ENCODE results near the gene SPO11.

DNA sequence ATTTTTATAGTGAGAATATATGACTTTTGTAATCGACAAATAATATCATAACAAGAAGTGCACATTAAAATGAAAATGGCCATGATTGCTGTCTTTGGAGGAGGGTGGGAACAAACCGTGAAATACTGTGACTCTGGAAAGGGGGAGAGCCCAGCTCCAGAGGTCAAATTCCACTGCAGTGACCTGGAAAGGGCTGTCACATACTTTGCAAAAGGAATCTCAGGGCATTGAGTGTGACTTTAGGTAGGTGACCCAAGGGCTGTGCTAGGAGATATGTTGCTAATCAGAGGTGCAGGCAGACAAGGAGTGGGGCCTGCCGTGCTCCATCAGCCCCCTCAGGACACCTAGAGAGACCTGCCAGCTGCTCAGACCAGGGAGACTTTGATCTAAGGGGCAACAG lies 35.1 kb upstream of the SPO11 start:
- TF ChIP-seq, protein P1, sequence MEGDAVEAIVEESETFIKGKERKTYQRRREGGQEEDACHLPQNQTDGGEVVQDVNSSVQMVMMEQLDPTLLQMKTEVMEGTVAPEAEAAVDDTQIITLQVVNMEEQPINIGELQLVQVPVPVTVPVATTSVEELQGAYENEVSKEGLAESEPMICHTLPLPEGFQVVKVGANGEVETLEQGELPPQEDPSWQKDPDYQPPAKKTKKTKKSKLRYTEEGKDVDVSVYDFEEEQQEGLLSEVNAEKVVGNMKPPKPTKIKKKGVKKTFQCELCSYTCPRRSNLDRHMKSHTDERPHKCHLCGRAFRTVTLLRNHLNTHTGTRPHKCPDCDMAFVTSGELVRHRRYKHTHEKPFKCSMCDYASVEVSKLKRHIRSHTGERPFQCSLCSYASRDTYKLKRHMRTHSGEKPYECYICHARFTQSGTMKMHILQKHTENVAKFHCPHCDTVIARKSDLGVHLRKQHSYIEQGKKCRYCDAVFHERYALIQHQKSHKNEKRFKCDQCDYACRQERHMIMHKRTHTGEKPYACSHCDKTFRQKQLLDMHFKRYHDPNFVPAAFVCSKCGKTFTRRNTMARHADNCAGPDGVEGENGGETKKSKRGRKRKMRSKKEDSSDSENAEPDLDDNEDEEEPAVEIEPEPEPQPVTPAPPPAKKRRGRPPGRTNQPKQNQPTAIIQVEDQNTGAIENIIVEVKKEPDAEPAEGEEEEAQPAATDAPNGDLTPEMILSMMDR (IDR thresholded peaks at IDR 0.05; ENCODE audit: low read depth, low read length), result no peak
- no peak for TF ChIP-seq POLR2A (IDR thresholded peaks at IDR 0.05; ENCODE audit: extremely low read depth, insufficient read length)
- TF ChIP-seq, protein P2, sequence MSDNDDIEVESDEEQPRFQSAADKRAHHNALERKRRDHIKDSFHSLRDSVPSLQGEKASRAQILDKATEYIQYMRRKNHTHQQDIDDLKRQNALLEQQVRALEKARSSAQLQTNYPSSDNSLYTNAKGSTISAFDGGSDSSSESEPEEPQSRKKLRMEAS (IDR thresholded peaks at IDR 0.05; ENCODE audit: low read depth, low read length), result no peak
